Stimulated activated CD4-positive, alpha-beta T cell treated with anti-CD3 and anti-CD28 coated beads, Interleukin-4, amount 100 ng/mL, for 24 hours (primary cell): ENCODE measurements around the gene COL23A1.

Experiments used
- DNase-seq: peaks from one replicate; pipeline ENCODE4 v3.0.0-alpha.2; 2020

COL23A1 gene

GRCh38 chr5:178453224-178453623, 137.0 kb downstream of the COL23A1 start:
- DNase-seq = no peak

GRCh38 chr5:178450121-178451028, 139.8 kb downstream of the COL23A1 start:
- no peak for DNase-seq

GRCh38 chr5:178449163-178450070, 140.8 kb downstream of the COL23A1 start:
- no peak for DNase-seq

DNA sequence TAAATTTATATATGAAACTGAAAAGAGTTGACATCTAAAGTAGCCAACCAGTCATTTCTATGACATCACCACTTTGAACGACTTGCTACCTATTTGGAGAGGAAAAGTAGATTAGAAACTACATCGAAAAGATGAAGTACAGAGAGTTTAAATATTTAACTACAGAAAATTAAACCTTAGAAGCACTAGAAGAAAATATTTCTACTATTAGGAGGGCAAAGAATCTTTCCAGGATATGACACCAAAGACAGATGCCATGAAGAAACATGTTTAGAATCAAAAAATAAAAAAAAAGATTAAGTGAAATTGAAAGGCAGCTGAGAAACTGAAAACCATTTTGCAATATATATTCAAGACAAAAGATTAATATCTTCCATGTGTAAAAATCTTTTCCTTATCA, 144.7 kb downstream of the COL23A1 start:
- no peak for DNase-seq

GRCh38 chr5:178442405-178443257, 147.6 kb downstream of the COL23A1 start:
- no peak for DNase-seq

DNA sequence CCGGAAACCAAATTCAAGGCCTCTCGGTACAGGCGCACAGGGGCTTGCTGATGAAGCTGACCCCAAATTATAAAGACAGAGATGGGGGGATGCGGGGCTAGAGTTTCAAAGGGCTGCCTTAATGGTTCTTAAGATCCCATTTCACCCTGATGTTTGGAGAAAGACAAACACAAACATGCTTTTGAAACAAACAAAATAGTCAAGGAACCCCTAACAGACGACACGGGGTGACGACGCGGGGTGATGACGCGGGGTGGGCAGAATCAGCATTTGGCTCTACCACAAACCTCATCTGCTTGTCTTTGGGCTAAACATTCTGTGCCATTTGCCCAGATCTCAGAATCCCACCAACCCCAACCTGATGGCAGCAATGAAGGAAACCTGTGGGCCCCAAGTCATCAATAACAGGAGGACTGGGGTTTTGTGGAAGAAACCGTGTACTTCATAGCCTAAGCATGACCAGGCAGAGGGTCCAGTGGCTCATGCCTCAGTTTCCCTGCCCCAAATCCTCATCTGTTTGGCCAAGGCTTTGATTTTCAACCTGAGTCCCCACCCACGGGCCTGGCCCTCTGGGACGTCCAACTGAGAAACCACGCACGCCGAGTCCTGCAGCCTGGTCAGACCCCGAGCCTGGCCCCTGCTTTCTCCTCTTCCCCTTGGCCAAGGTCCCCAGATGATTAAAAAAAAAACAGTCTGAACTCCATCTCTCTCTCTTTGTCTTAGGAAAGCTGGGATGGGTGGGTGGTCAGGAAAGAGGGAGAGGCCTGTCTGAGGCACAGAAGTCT, 148.5 kb downstream of the COL23A1 start:
- no peak for DNase-seq

GRCh38 chr5:178440181-178440580, 150.0 kb downstream of the COL23A1 start:
- no peak for DNase-seq

DNA sequence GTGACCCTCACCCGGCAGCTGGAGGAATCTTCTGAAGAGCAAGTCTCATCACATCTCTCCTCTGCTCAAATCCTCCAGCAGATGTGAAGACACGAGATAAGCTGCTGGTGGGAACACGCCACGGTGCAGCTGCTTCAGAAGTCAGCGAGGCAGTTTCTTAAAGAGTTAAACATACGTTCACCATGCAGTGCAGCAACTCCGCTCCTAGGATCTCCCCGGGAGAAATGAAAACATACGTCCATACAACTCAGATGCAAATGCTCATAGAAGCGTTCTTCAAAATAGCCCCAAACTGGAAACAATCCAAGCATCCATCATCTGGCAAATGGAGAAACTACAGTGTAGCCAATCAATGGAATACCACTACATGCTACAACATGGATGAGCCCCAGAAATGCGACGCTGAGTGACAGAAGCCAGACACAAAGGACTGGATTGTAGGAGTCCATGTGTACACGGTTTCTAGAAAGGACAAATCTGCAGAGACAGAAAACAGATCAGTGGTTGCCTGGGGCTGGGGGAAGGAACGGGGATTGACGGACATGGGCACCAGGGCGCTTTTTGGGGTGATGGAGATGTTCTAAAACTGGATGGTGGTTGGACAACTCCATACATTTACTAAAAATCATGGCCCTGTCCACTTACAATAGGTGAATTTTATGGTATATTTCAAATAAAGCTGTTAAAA, 150.6 kb downstream of the COL23A1 start:
- no peak for DNase-seq

DNA sequence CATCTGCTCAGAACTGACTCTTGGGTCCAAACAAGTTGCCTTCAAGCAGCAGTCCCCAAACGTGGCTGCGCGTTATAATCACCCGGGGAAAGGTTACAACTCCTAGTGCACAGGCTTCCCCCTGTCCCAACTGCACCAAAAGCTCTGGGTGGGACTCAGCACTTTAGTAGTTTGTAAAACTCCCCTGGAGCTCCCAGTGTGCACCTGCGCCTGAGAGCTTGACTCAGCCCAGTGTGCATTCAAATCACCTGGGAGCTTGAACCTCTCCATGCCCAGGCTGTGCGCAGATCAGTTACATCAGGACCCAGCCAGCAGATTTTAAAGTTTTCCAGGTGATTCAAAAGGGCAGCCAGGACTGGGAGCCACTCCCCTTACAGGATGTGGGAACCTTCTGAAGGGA, 151.4 kb downstream of the COL23A1 start:
- no peak for DNase-seq

DNA sequence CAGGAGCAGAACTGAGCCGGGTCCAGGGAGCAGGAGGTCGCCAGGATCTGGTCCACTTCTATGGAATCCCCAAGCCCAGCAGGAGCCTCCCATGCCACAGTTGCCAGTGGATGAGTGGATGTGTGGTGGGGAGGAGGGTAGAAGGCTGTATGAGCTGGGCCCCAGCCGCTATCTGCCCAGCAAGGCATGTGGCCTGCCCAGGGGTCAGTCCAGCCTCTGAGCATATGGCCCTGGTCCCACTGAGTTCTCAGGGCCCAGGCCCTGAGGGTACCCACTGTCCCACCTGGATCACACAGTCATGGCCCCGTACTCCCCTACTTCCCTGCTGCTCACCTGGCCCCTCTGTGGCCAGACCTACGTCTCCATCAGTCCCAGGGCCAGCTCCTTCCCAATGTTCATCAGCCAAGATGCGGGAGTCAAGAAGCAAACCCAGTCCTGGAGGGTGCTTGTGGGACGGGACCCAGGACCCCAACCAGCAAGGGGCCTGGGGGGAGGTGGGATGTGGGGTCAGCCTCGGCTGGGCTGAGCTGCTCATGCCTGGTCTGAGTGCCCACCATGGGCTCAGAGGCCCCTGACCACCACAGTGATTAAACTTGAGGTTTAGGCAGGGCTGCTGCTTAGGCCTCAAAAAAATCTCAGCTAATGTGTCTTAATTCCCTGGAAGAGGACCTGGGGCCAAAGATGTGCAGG, 152.7 kb downstream of the COL23A1 start:
- DNase-seq = no peak

DNA sequence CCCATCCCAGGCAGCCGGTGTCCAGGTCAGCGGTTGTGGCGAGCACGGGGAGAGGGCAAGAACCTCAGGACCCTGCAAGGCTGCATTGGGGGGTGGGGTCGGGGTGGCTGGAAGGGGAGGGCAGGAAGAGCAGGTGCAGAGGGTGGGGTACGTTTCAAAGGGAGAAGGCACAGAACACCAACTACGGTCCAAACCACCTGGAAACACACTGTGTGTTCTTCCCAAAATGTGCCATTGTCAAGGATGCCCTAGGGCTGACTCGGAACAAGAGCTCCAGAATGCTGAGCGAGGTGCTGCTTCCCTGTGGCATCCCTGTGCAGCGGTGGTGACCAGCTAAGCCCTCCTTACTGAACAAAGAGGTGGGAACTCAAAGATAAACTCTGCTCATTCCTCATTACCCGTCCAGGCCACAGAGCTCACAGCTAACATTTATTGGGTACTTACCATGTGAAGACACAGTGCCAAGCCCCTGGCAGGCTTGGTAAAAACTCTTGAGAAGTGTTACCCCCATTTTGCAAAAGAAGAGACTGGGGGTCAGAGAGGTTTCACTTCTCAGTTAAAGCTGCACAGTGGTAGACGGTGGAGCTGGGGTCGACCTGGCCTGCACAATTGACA, 153.8 kb downstream of the COL23A1 start:
- DNase-seq = no peak

GRCh38 chr5:178435321-178436238, 154.6 kb downstream of the COL23A1 start:
- DNase-seq = no peak

DNA sequence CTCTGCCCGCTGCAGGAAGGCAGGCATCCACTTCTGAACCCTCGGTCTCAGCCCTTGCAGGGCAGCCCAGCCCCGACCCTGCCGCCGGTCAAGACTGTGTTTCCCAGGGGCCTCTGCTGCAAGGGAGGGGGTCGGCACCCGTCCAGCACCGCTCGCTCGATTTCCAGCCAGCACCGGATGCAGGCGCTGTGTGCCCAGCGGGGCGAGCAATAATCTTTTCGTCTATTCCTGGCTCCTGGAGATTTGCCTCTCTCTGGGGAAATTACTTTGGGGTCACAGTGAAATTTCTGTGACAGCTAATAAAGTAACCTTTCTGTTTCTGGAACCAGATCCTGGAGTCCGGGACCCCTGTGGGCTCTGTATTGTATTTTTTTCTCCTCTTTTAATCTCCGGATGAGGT, 155.3 kb downstream of the COL23A1 start:
- DNase-seq = no peak

- no peak for DNase-seq
Measured at GRCh38 chr5:178434016-178434761, 156.0 kb downstream of the COL23A1 start.

DNA sequence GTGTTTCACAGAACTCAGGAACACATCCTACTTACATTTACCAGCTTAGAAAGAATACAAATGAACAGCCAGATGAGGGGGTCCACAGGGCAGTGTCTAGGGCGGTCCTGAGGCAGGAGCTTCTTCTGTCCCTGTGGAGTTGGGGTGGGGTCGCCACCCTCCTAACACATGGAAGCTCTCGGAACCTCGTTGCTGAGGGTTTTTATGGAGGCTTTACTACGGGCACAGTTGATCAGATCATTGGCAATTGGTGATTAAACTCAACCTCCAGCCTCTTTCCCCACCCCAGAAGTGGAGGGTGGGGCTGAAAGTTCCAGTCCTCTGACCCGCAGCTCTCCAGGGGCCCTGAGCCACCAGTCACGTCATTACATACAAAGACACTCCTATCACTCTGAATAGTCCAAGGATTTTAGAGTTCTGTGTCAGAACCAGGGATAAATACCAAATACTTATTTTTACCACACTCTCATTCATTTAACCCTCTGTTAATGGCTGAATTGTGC, 156.9 kb downstream of the COL23A1 start:
- no peak for DNase-seq

GRCh38 chr5:178432421-178433272, 157.5 kb downstream of the COL23A1 start:
- no peak for DNase-seq

GRCh38 chr5:178431782-178432165, 158.4 kb downstream of the COL23A1 start:
- DNase-seq = no peak
